HK-2 (cell line): ENCODE results near the gene RETN.
A peak's percentile ranks its signal among the peaks of the same experiment; 100 is the strongest.

Experiments used
- DNase-seq: peaks from one replicate; pipeline ENCODE4 v3.0.0-alpha.2; 2018; ENCODE audit not compliant: unreplicated experiment

Gene RETN

GRCh38 chr19:7657131-7657751, 11.6 kb upstream of the RETN start:
- DNase-seq = no peak

GRCh38 chr19:7658219-7658686, 10.6 kb upstream of the RETN start:
- DNase-seq = no peak

GRCh38 chr19:7661744-7662538, 6.9 kb upstream of the RETN start:
- DNase-seq = no peak

GRCh38 chr19:7662657-7663056, 6.2 kb upstream of the RETN start:
- no peak for DNase-seq

GRCh38 chr19:7663706-7664105, 5.1 kb upstream of the RETN start:
- no peak for DNase-seq

- DNase-seq = no peak
These were observed 3.8 kb upstream of the RETN start for GRCh38 chr19:7665076-7665475.

GRCh38 chr19:7669641-7670040, 792 bp downstream of the RETN start:
- no peak for DNase-seq

- DNase-seq = no peak
These were observed 1.4 kb downstream of the RETN start for GRCh38 chr19:7670150-7670783.

GRCh38 chr19:7670790-7671189, 1.9 kb downstream of the RETN start:
- no peak for DNase-seq

GRCh38 chr19:7672522-7672921, 3.7 kb downstream of the RETN start:
- DNase-seq = no peak

- peak; percentile 35 for DNase-seq
These were observed 5.5 kb downstream of the RETN start for GRCh38 chr19:7674010-7675005.

- no peak for DNase-seq
These were observed 7.5 kb downstream of the RETN start for GRCh38 chr19:7676376-7676775.

GRCh38 chr19:7676854-7677253, 8.0 kb downstream of the RETN start, which contains the start of gene MCEMP1:
MCEMP1 (plus strand) TSS chr19:7677090; CDS start chr19:7677121, 31 bp downstream.
- DNase-seq = no peak

- no peak for DNase-seq
These were observed 8.9 kb downstream of the RETN start for GRCh38 chr19:7677669-7678311.

- no peak for DNase-seq
These were observed 10.3 kb downstream of the RETN start for GRCh38 chr19:7678971-7679751.

- no peak for DNase-seq
These were observed 11.1 kb downstream of the RETN start for GRCh38 chr19:7679771-7680605.

- peak; percentile 81 for DNase-seq
These were observed 11.9 kb downstream of the RETN start, which contains the start of gene TRAPPC5 for GRCh38 chr19:7680606-7681339. TRAPPC5 (plus strand) TSS chr19:7680833; CDS start chr19:7682254, 1,421 bp downstream.
